ENCODE measurements around the gene LEP.

The LEP gene

DNA sequence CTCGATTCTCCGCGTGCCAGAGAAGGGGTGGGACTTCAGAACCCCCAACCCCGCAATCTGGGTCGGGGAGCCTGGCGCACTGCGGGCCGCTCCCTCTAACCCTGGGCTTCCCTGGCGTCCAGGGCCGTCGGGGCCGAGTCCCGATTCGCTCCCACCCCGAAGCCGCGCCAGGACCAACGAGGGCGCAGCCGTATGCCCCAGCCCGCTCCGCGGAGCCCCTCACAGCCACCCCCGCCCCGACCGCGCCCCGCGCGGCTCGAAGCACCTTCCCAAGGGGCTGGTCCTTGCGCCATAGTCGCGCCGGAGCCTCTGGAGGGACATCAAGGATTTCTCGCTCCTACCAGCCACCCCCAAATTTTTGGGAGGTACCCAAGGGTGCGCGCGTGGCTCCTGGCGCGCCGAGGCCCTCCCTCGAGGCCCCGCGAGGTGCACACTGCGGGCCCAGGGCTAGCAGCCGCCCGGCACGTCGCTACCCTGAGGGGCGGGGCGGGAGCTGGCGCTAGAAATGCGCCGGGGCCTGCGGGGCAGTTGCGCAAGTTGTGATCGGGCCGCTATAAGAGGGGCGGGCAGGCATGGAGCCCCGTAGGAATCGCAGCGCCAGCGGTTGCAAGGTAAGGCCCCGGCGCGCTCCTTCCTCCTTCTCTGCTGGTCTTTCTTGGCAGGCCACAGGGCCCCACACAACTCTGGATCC, at the start of gene LEP:
LEP (plus strand) TSS at position 583 of the 691 bp plus-strand sequence. CDS start 10,741 bp downstream, outside the sequence.
- DNase-seq (ENCODE audit: low read depth in 1 of 2, low spot score in 1 of 2): no peak

DNA sequence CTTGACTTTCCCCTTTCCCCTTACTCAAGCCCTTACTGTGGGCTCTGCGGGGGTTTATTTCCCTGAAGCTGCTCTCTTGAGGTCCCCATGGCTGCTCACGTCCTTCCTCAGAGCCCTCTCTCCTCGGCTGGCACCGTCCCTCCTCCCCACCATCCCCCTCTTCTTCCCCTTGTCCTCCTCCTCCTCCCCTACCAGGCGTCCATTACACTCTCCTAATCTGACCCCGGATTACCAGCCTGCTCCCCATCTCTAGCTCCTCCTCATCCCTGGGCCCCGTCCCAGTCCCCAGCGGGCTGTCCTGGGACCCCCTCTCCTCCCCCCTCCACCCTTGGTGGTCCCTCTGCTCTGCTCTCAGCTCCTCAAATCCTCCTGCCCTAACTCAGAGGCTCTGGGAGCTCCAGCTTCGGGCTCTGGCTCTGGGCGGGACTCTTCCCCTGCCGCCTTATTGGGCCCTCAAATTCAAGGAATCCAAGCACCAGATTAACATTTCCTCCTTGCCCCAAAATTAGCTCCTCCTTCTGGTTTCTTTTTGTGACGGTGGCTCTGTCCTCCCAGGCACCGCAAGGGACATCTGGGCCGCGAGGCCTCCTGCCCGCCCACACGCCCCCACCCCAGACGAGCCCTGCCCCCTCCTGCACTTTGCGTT, 48.5 kb upstream of the LEP start:
- DNase-seq (ENCODE audit: low read depth in 1 of 2, low spot score in 1 of 2): no peak

DNA sequence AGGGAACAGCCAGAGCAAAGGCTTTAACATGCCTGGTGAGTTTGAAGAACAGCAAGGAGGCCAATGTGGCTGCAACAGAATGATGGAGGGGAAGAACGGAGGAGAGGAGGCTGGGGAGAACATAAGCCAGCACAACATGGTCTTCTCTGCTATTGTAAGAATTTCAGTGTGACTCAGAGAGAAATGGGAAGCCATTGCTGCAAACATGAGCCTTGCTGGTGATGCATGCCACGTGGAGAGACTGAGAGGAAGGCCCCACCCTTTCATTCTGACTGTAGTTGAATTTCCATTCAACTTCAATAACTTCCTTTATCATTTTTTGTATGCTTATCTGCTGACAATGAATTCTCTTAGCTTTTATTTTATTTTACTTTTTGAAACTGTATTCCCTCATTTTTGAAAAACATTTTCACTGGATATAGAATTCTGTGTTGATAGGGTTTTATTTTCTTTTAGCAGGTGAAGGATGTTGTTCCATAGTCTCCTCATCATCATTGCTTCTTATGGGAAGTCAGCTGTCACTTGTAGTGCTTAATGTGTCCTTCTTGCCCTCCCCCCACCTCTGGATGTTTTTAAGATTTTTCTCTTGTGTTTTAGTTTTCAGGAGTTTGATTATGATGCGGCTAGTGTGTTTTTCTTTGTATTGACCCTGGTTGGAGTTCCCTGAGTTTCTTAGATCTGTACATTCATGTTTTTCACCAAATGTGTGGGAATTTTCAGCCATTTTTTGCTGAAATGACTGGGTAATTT, 46.4 kb upstream of the LEP start:
- DNase-seq (ENCODE audit: low read depth in 1 of 2, low spot score in 1 of 2): no peak

DNA sequence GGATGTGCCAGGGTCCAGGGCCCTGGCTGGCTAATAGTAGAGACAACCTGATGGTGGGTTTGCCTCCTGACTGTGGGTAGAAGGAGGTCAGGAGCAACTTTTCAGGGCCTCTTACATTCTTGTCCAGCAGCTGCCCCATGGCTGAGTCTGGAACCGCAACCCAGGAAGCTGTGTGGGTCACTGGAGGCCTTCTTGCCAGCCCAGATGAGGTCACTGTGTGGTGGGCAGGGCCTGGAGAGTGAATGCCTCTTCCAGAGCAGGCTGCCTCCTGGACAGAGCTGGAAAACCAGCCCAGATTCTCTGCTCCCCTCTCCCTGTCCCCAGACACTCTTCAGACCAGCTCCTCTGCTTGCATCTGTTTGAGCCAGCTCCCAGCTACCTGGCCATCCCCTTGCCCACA, 43.5 kb upstream of the LEP start:
- no peak for DNase-seq (ENCODE audit: low read depth in 1 of 2, low spot score in 1 of 2)

DNA sequence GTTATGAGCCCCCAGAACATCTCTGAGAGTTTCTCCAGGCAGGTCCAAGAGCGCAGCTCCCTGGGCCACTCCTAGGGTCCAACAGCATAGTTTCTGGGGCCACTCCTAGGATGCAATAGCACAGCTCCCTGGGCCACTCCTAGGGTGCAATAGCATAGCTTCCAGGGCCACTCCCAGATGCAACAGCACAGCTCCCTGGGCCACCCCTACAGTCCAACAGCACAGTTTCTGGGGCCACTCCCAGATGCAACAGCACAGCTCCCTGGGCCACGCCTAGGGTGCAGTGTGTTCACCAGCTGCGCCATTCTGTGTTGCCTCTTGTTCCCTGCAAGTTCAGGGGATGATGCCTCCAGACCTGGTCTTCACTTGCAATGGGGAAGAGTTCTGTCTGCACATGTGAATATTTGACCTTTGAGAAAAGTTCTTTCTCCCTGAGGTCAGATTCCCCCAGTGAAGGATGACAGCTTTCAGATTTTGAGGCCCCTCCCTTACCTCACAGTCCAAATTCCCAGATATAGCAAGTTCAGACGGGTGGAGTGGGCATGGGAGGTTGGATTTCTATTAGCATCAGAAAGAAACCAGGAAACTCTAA, 43.0 kb upstream of the LEP start:
- DNase-seq (ENCODE audit: low read depth in 1 of 2, low spot score in 1 of 2): no peak

DNA sequence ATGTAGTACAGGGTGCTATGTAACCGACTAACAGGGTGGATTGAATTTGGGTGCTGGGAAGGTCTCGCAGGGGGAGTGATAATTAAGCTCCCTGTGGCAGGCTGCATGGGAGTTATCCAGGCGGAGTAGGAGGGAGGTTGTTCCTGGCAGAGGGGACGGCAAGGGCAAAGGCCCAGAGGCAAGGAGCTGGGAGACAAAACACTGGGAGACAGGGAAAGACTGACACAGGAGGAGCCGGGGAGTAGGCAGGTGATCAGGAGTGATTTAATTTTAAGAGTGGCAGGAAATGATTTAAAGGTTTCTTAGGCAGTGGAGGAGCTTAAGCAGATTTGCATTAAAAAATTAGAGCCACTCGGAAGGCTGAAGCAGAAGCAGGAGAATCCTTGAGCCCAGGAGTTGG, 40.7 kb upstream of the LEP start:
- DNase-seq (ENCODE audit: low read depth in 1 of 2, low spot score in 1 of 2): no peak

DNA sequence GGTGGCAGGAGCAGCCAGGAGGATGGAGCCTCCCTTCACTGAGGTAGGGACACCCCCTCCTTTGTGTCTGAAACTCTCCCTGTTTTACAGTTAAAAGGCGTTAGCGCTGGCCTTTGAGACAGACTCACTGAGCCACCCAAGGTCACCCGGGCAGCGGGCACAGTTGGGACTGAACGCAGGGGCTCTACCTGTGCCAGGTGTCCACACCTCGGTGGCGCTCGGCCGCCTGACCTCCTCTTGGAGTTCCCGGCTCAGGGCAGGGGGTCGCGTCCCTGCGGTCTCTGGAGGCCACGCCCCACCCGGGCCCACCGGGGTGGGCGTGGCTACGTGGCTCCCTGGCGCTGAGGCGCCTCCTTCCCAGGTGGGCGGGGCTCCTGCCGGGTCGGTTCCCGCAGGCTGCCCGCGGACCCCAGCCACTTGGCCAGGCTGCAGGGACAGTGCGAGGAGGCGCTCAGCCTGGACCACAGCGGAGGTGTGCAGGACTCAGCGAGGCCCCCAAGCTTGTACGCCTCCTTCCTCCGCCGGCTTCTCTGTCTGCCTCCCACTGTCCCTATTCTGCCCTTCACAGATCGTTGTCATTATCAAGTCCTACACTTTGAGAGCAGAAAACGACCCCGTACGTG, 39.9 kb upstream of the LEP start:
- no peak for DNase-seq (ENCODE audit: low read depth in 1 of 2, low spot score in 1 of 2)

DNA sequence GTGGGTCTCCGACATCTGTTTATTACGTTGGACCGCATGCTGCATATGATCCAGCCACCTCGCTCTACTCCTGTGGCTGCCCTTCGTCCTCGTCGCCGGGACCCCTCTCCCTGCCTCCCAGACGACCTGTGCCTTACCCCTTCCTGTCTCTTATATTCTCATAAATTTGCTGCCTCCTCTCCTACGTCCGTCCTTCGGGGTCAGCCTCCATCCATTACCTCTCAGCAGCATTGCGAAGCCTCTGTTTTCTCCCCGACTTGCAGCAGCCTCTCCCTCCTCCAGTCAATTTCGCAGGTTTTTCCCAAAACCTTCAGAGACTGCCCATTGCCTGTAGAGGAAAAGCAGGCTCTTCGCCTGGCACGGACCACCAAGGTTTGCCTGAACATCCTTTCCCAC, 39.4 kb upstream of the LEP start:
- no peak for DNase-seq (ENCODE audit: low read depth in 1 of 2, low spot score in 1 of 2)

DNA sequence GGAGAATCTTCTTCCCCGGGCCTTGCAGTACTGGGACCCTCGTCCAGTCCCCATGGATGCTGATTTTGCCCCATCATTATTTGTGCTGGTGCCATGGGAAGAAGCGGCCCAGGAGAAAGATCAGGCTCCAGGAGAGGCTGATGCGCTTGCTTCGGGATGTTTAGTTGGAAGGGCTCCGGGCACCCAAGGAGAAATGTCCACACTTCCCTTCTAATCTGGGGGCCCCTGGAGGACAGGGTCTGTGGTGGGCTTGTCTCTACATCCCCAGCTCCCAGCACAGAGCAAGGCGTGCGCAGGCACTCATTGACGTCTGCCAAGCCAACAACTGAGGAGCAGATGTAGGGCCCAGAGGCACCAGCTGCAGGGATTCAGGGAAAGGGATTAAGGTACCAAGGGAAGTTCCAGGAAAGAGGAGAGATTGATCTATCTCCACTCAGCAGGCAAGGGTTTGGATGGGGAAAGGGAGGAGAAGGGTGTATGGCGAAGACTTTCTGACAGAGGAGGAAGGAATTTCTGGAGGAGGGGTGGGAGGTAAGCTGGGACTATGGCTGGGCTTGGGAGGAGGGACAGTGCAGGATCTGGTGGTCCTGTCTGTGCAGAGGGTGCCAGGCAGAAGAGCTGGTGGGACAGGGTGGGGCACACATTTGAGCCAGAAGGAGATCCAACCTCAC, 38.7 kb upstream of the LEP start:
- DNase-seq (ENCODE audit: low read depth in 1 of 2, low spot score in 1 of 2): no peak

DNA sequence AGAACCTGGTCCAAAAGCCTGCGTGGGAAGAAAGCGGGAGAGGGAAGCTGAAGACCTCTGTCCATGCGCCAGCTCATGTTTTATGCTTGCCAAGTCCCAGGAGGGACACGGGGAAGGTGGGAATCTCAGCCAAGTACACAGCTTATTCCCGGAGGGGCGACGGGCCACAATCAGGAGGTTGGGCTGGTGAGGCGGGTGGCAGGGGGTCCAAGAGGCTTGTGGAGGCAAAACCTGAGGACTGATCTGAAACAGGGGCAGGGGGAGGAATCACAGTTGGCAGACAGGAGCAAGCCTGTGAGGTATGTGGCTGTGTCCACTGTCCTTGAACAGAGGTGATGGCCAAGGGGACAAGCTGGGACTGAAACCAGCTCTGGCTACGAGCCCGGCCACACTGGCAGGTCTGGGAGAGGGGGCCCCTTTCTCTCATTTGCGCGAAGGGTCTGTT, 38.0 kb upstream of the LEP start:
- no peak for DNase-seq (ENCODE audit: low read depth in 1 of 2, low spot score in 1 of 2)

DNA sequence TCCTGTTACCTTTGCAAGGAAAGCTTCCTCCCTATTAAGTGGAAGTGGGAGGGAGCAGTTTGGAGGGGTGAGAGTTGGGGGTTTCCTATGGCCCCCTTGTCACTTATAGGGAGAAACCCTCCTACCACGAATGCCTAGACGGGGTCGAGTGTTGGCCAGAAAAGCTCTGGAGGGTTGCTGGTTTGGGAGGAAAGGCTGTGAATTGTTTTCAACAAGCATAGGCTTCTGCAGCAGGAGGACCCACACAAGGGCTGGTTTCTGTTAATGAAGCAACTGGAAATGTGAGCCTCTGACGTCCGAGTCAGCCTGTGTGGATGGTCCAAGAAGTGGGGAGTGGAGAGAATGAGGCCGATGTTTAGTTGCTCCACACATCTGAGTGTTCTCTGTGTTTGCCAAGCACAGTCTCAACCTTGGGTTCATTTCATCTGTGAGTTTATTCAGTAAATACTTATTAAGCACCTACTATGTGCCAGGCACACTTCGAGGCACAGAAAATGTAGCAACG, 37.3 kb upstream of the LEP start:
- no peak for DNase-seq (ENCODE audit: low read depth in 1 of 2, low spot score in 1 of 2)

DNA sequence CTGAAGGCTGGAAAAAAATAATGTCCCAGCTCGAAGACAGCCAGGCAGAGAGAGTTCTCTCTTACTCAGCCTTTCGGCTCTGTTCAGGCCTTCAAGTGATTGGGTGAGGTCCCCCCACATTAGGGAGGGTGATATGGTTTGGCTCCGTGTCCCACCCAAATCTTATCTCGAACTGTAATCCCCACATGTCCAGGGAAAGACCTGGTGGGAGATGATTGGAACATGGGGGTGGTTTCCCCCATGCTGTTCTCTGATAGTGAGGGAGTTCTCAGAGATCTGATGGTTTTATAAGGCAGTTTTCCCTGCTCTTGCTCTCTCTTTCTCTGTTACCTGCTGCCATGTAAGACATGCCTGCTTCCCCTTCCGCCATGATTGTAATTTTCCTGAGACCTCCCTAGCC, 36.6 kb upstream of the LEP start:
- no peak for DNase-seq (ENCODE audit: low read depth in 1 of 2, low spot score in 1 of 2)

DNA sequence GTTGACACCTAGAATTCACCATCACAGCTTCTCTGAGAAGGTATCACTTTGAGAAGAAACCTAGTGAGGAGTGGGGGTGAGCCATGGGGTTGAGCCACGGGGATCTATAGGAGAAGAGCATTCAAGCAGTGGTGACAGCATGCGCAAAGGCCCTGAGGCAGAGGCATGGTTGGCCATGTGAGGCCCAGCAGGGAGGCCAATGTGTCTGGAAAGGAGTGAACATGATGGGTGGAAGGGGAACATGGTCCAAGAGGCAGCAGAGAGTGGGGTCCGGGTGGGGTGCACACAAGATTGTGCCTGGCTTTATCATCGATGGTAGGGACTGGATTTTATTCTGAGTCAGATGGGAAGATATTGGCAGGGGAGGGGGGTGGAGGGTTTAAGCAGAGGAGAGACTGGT, 36.0 kb upstream of the LEP start:
- DNase-seq (ENCODE audit: low read depth in 1 of 2, low spot score in 1 of 2): no peak

DNA sequence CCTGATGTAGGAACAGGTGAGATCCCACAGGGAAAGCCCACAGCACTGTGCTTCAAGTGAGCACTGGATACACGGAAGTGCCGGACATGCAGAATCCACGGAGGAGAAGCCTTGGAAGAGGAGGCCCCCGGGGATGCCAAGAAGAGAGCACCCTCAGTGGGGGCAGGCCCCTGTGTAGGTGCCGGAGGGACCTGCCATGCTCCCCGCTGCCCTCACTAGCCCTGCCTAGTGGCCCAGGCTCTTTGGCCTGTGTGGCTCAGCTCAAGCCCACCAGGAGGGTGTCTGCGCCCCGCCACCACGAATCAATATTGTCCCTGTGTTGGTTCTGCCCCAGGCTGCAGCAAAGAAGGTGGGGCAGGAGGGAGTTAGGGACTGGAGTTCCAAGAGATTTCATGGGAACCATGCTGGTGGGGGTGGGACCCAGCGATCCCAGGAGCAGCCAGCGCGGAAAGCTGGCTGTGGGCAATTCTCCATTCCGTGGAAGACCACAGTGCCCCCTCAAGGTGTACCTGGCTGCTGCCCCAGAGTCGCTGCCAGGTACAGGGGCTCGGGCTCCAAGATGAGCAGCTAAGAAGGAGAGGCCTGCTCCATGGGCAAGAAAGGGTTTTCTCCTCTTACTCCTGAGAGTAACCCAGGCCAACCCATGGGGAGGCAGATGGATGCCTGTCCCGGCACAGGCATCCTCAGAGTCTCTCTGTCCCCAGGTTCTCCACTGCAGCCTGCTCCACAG, 34.9 kb upstream of the LEP start:
- DNase-seq (ENCODE audit: low read depth in 1 of 2, low spot score in 1 of 2): no peak

DNA sequence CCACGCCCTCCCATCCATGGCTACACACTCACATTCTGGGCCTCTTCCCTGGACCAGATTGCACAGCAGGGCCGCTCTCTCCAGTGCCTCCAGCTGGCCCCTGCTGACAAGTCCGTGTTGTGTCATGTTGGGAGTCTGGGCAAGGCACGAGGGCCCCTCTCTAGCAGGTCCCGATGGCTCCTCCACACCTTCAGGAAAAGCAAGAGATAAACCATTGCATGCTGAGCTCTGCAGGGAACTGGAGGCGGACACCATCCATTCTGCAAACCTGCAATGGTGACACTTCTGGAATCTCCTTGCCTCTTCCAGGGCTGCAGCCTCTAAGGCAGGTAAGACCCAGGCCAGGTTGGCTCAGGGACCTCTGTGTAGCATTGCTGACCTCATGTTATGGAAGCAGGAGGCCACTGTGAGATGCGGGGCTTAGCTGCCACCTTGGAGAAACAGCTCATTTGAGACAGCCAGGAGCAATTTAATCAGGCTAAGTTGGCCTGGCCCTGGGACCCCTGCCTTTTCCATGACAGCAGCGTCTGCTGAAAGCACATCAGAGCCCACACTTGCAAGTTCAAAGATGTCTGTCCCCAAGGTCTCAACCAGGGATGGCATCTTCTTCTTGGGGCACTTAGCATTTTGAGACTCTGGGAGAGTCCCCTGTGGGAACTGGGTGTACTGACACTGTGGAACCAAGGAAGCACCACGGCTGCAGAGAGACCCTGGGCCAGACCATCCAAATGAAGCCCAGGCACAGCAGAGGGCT, 34.2 kb upstream of the LEP start:
- no peak for DNase-seq (ENCODE audit: low read depth in 1 of 2, low spot score in 1 of 2)

DNA sequence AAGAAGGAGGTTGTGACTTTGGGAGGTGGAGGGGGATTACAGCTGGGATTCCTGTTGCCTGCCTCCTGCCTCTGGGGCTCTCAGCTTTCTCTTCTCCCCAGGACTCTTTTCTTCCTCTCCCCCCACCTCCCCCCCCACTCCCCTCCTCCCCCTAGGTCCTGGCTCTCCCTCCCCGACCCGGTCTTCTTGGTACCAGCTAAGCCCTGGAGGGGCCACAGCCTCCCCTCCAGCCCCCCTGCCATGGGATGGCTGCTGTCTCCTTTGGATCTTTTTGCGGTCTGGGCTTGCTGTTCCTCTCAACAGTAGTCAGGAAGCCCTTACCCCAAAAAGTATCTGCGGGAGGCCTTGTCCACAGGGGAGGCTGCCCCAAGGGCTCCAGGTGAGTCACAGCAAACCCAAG, 33.5 kb upstream of the LEP start:
- no peak for DNase-seq (ENCODE audit: low read depth in 1 of 2, low spot score in 1 of 2)

DNA sequence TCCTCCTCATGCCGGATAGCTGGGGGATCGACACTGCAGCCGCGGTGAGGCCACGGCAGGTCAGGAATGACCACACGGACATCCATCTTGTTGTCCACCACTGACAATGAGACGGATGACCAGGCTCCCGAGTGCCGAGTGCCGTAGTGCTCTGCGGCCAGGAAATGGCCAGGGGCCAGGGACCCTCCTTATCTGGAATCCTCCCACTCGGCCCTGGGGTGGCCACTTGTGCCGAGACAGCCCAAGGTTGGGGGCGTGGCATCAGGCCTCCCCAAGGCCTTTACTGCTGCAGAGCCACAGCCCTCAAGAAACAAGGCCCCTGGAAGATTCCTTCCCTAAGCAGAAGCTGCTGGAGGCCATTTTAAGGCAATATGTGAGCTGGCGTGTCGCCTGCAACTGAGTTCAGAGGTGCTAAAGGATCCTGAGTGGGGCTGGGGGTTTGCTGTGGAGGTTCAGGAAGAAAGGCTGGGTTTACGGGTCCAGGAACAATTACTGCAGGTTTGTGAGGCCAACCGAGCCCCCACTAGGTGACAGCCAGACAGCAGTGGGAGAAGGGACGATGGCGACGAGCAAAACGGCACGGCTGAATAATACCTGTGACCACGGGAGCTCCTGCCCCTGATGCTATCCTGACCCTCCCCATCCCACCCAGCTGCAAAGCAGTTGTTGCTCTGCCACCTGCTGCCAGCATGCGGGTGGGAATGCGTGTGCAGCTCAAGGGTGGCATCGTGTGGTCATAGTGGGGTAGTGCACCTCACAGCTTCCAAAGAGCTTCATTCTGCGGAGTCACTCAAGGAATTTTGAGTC, 31.6 kb upstream of the LEP start:
- peak; percentile 30 to 46 for DNase-seq (ENCODE audit: low read depth in 1 of 2, low spot score in 1 of 2)

DNA sequence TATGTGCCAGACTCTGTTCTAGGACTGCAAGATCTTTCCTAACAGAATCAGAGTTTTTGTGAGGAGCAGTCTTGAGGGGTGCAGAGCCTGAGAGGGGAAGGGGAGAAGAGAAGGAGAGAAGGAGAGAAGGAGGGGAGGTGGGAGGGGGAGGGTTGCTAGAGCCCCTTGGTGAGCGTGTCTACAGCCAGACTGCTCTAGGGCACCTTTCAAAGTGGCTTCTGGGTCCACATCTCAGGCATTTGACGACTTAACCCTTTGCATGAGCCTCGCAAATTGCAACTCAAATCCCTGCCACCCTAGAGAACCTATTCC, 31.1 kb upstream of the LEP start:
- DNase-seq (ENCODE audit: low read depth in 1 of 2, low spot score in 1 of 2): no peak
